IMR-90 (cell line): ENCODE measurements around the gene ANKRD44. TPM values are rescaled to one million over a fixed set of nuclear protein-coding genes. Genes with fewer than 3 reads are reported as not detected.

ENCODE experiments used
- ATAC-seq: fragments of 200-7000 bp; cut with Tn5 transposase; 2 replicates; pipeline ENCODE4 v1.9.1; 2020; ENCODE audit warnings: low read depth, mild to moderate bottlenecking, moderate library complexity
- BruUV-seq: library from RNA; stranded (reverse); fragments of 400-500 nt; replicated peaks from 2 replicates; lab custom pipeline; 2021; lab: Mats Ljungman, UMichigan
- CTCF ChIA-PET: fragments of 300-600 bp; formaldehyde crosslinking; extraction: SDS; loops from one replicate; lab custom pipeline; 2021; ENCODE audit warnings: antibody characterized with exemption; lab: Yijun Ruan, JAX
- POLR2A ChIA-PET: fragments of 300-600 bp; sonication (Branson Sonifier 250); formaldehyde crosslinking; loops from one replicate; lab custom pipeline; 2022; ENCODE audit warnings: antibody characterized with exemption; ENCODE audit not compliant: unreplicated experiment; lab: Charles Lee
- DNase-seq: peaks from one replicate; pipeline ENCODE4 v3.0.0; 2013
- H2AFZ ChIP-seq: replicated peaks from 2 replicates; pipeline ENCODE3; 2013; ENCODE audit warnings: low read length, mild to moderate bottlenecking; ENCODE audit not compliant: poor library complexity
- H2AK5ac ChIP-seq: 2 replicates; pipeline ENCODE4 v1.6.1; 2013; ENCODE audit warnings: low read depth, low read length, inconsistent platforms
- H2AK9ac ChIP-seq: replicated peaks from 2 replicates; pipeline ENCODE3; 2013; ENCODE audit warnings: mild to moderate bottlenecking, low read depth, low read length, moderate library complexity; ENCODE audit not compliant: poor library complexity
- H2BK120ac ChIP-seq: 2 replicates; pipeline ENCODE4 v1.6.1; 2013; ENCODE audit warnings: low read depth, low read length, inconsistent platforms
- H2BK15ac ChIP-seq: 3 replicates; pipeline ENCODE4 v1.6.1; 2013; ENCODE audit warnings: low read depth, low read length, inconsistent platforms
- H2BK20ac ChIP-seq: 2 replicates; pipeline ENCODE4 v1.6.1; 2013; ENCODE audit warnings: low read depth, mild to moderate bottlenecking, inconsistent platforms, low read length, moderate library complexity
- H2BK5ac ChIP-seq: 2 replicates; pipeline ENCODE4 v1.6.1; 2013; ENCODE audit warnings: mild to moderate bottlenecking, low read depth, low read length, inconsistent platforms; ENCODE audit not compliant: poor library complexity, severe bottlenecking
- H3K14ac ChIP-seq: replicated peaks from 2 replicates; pipeline ENCODE4 v1.6.1; 2013; ENCODE audit warnings: low read depth, low read length, inconsistent platforms
- H3K18ac ChIP-seq: 2 replicates; pipeline ENCODE4 v1.6.1; 2013; ENCODE audit warnings: low read depth, low read length, control low read depth
- H3K23ac ChIP-seq: 2 replicates; pipeline ENCODE4 v1.6.1; 2013; ENCODE audit warnings: low read depth, low read length, inconsistent platforms
- H3K27ac ChIP-seq: 2 replicates; pipeline ENCODE4 v1.5.1; 2013; ENCODE audit warnings: mild to moderate bottlenecking, control low read depth, low read length; ENCODE audit not compliant: insufficient read depth
- H3K27me3 ChIP-seq: 2 replicates; pipeline ENCODE4 v1.6.1; 2013; ENCODE audit warnings: low read length; ENCODE audit not compliant: control insufficient read depth, insufficient read depth
- H3K36me3 ChIP-seq: 2 replicates; pipeline ENCODE4 v1.6.1; 2013; ENCODE audit warnings: low read length, mixed read lengths; ENCODE audit not compliant: control insufficient read depth, insufficient read depth
- H3K4ac ChIP-seq: 2 replicates; pipeline ENCODE4 v1.6.1; 2013; ENCODE audit warnings: low read depth, low read length, inconsistent platforms
- H3K4me1 ChIP-seq: 2 replicates; pipeline ENCODE4 v1.6.1; 2013; ENCODE audit warnings: low read length, mixed read lengths; ENCODE audit not compliant: control insufficient read depth, insufficient read depth
- H3K4me2 ChIP-seq: 2 replicates; pipeline ENCODE4 v1.6.1; 2013; ENCODE audit warnings: low read depth, mild to moderate bottlenecking, control low read depth, low read length, moderate library complexity
- H3K4me3 ChIP-seq: 2 replicates; pipeline ENCODE4 v1.5.1; 2013; ENCODE audit warnings: low read depth, mild to moderate bottlenecking, control low read depth, low read length, moderate library complexity; ENCODE audit not compliant: insufficient read depth
- H3K56ac ChIP-seq: 2 replicates; pipeline ENCODE4 v1.6.1; 2013; ENCODE audit warnings: low read length, inconsistent platforms; ENCODE audit not compliant: insufficient read depth; ENCODE audit errors: extremely low read depth
- H3K79me1 ChIP-seq, 2 experiments: 2 replicates each; pipeline ENCODE4 v1.6.1; 2013; ENCODE audit warnings: low read length in 2 of 2, inconsistent platforms in 1 of 2, low read depth in 1 of 2
- H3K9ac ChIP-seq: 2 replicates; pipeline ENCODE4 v1.6.1; 2013; ENCODE audit warnings: low read depth, low read length, control low read depth
- H3K9me1 ChIP-seq: 2 replicates; pipeline ENCODE4 v1.6.1; 2013; ENCODE audit warnings: low read length, inconsistent platforms; ENCODE audit not compliant: insufficient read depth
- H3K9me3 ChIP-seq: 2 replicates; pipeline ENCODE4 v1.6.1; 2013; ENCODE audit warnings: low read length; ENCODE audit not compliant: control insufficient read depth, insufficient read depth
- H4K20me1 ChIP-seq: 2 replicates; pipeline ENCODE4 v1.6.1; 2013; ENCODE audit warnings: low read length, inconsistent platforms; ENCODE audit not compliant: insufficient read depth
- H4K5ac ChIP-seq: 2 replicates; pipeline ENCODE4 v1.6.1; 2013; ENCODE audit warnings: mild to moderate bottlenecking, low read depth, low read length, control low read depth
- H4K8ac ChIP-seq, 2 experiments: 2 replicates each; pipeline ENCODE4 v1.6.1; 2013; ENCODE audit warnings: low read depth in 2 of 2, low read length in 2 of 2, control low read depth in 1 of 2, inconsistent platforms in 1 of 2
- H4K91ac ChIP-seq: 2 replicates; pipeline ENCODE4 v1.6.1; 2013; ENCODE audit warnings: low read depth, low read length, inconsistent platforms; ENCODE audit not compliant: insufficient read depth
- BHLHE40 ChIP-seq: fragments of 150-350 bp; IDR thresholded peaks from 2 replicates; pipeline ENCODE4 v1.6.1; 2016; ENCODE audit warnings: mild to moderate bottlenecking, low read depth, low read length
- CEBPB ChIP-seq: IDR thresholded peaks from 2 replicates; pipeline ENCODE4 v1.6.1; 2012; ENCODE audit warnings: low read depth, low read length, improper control_type of control experiment
- CHD1 ChIP-seq: IDR thresholded peaks from 2 replicates; pipeline ENCODE4 v1.6.1; 2012; ENCODE audit warnings: low read depth, low read length, improper control_type of control experiment
- ELK1 ChIP-seq: fragments of 150-350 bp; IDR thresholded peaks from 2 replicates; pipeline ENCODE4 v1.6.1; 2016; ENCODE audit warnings: low read depth, mild to moderate bottlenecking, low read length, moderate library complexity, borderline replicate concordance
- FOS ChIP-seq: fragments of 150-350 bp; IDR thresholded peaks from 2 replicates; pipeline ENCODE4 v1.6.1; 2016; ENCODE audit warnings: low read depth, low read length
- MAFK ChIP-seq: IDR thresholded peaks from 2 replicates; pipeline ENCODE4 v1.6.1; 2012; ENCODE audit warnings: low read depth, low read length, improper control_type of control experiment
- MAZ ChIP-seq: IDR thresholded peaks from 2 replicates; pipeline ENCODE4 v1.6.1; 2012; ENCODE audit warnings: low read depth, mild to moderate bottlenecking, low read length, improper control_type of control experiment, moderate library complexity, borderline replicate concordance
- MXI1 ChIP-seq: IDR thresholded peaks from 2 replicates; pipeline ENCODE4 v1.6.1; 2012; ENCODE audit warnings: low read depth, mild to moderate bottlenecking, low read length, moderate library complexity, borderline replicate concordance
- NFE2L2 ChIP-seq: fragments of 150-350 bp; IDR thresholded peaks from 2 replicates; pipeline ENCODE4 v1.6.1; 2016; ENCODE audit warnings: low read depth, mild to moderate bottlenecking, low read length
- POLR2A ChIP-seq: IDR thresholded peaks from 2 replicates; pipeline ENCODE4 v1.6.1; 2012; ENCODE audit warnings: mild to moderate bottlenecking, low read depth, low read length
- RAD21 ChIP-seq: IDR thresholded peaks from 2 replicates; pipeline ENCODE4 v1.6.1; 2012; ENCODE audit warnings: low read length, improper control_type of control experiment
- RCOR1 ChIP-seq: IDR thresholded peaks from 2 replicates; pipeline ENCODE4 v1.6.1; 2012; ENCODE audit warnings: mild to moderate bottlenecking, low read length, improper control_type of control experiment; ENCODE audit not compliant: insufficient replicate concordance
- RFX5 ChIP-seq: IDR thresholded peaks from 2 replicates; pipeline ENCODE4 v1.8.0; 2012; ENCODE audit warnings: low read depth, mild to moderate bottlenecking, low read length, moderate library complexity
- SMC3 ChIP-seq: fragments of 150-350 bp; IDR thresholded peaks from 2 replicates; pipeline ENCODE4 v1.6.1; 2016; ENCODE audit warnings: low read depth, mild to moderate bottlenecking, antibody characterized with exemption, low read length, moderate library complexity
- WGBS, 2 experiments: methylation state at CpG; one replicate each; pipeline versions ENCODE4 v1.1.5 to v1.1.7; 2013; ENCODE audit warnings: missing lambda C conversion rate in 2 of 2; ENCODE audit not compliant: insufficient read length in 1 of 2; ENCODE audit errors: extremely low coverage in 2 of 2; 5-methylcytosine and 5-hydroxymethylcytosine counted together
- dilution Hi-C: fragments of 300-500 bp; cut with HindIII; formaldehyde crosslinking; loops from one replicate; pipeline ENCODE4 v1.14.3; 2018; ENCODE audit warnings: low sequenced_read_pairs; ENCODE audit not compliant: unreplicated experiment
- in situ Hi-C: fragments of 300-500 bp; cut with MboI; formaldehyde crosslinking; loops from 3 replicates; pipeline ENCODE4 v1.14.3; 2019; ENCODE audit warnings: low sequenced_read_pairs, inconsistent platforms, mixed read lengths
- intact Hi-C: fragments of 100-400 bp; cut with micrococcal nuclease; formaldehyde crosslinking; loops from 2 replicates; pipeline ENCODE4 v1.10.0; 2022
- polyA plus RNA-seq, 3 experiments: library from polyadenylated mRNA; depleted of rRNA; stranded (reverse); fragments of >200 nt; gene quantifications; 2 replicates each; pipeline ENCODE4 v1.2.3, GENCODE V29; 2012; ENCODE audit warnings: low replicate concordance in 1 of 3
- total RNA-seq: library from RNA; depleted of rRNA; stranded (reverse); fragments of >200 nt; gene quantifications from 2 replicates; pipeline ENCODE4 v1.2.3, GENCODE V29; 2012
- TF ChIP-seq, protein P1 (sequence below): fragments of 150-350 bp; IDR thresholded peaks from 2 replicates; pipeline ENCODE4 v1.6.1; 2017; ENCODE audit warnings: mild to moderate bottlenecking, antibody characterized with exemption, low read length, low read depth
- TF ChIP-seq, protein P2 (sequence below): conservative IDR thresholded peaks from 2 replicates; pipeline ENCODE4 v1.5.1; 2012; ENCODE audit warnings: mild to moderate bottlenecking, low read depth, low read length, improper control_type of control experiment

Gene ANKRD44
- total and polyA plus RNA-seq, 2 of the 4 experiments (the other 2 are of a cell fraction), result 5.2 to 15.6 TPM

DNA sequence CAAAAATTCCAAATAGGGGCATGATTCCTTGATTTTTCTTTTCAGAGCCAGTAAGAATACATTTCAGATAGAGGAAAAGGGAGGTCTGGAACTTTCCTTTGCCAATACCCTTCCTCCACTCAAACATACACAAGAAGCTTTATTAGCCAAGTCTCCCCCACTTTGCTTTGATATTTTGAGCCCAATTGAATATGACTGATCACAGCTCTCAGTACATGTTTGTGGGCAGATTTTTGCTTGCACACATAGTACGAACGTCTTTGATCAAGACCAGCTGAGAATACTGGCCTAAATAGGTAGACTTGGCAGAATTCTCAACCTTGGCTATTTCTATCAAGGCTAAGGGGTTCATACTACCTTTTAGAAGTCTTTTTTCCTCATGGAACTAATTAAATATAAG lies 235.3 kb downstream of the ANKRD44 start:
- H3K4me1 ChIP-seq, result peaks cover 4% of the 10 kb centered on the region
- H3K56ac ChIP-seq, result no peak overlapping the region
- H2AFZ ChIP-seq, result no peak overlapping the region
- H2BK15ac ChIP-seq, result no peak overlapping the region
- no peak overlapping the region for H2BK20ac ChIP-seq
- H3K14ac ChIP-seq, result no peak overlapping the region
- POLR2A ChIA-PET, result no interaction called here
- H3K23ac ChIP-seq, result no peak overlapping the region
- H2AK5ac ChIP-seq, result no peak overlapping the region
- H3K4ac ChIP-seq, result no peak overlapping the region
- H3K18ac ChIP-seq, result no peak overlapping the region
- no peak for TF ChIP-seq FOS
- TF ChIP-seq MAFK, result no peak
- no peak for TF ChIP-seq RFX5
- no peak for TF ChIP-seq CHD1
- TF ChIP-seq RCOR1, result no peak
- no peak for TF ChIP-seq RAD21
- TF ChIP-seq, protein P1, sequence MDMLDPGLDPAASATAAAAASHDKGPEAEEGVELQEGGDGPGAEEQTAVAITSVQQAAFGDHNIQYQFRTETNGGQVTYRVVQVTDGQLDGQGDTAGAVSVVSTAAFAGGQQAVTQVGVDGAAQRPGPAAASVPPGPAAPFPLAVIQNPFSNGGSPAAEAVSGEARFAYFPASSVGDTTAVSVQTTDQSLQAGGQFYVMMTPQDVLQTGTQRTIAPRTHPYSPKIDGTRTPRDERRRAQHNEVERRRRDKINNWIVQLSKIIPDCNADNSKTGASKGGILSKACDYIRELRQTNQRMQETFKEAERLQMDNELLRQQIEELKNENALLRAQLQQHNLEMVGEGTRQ, result no peak
- TF ChIP-seq SMC3, result no peak
- TF ChIP-seq BHLHE40, result no peak
- TF ChIP-seq ELK1, result no peak
- no peak for TF ChIP-seq CEBPB
- no peak for TF ChIP-seq MAZ
- TF ChIP-seq, protein P2, sequence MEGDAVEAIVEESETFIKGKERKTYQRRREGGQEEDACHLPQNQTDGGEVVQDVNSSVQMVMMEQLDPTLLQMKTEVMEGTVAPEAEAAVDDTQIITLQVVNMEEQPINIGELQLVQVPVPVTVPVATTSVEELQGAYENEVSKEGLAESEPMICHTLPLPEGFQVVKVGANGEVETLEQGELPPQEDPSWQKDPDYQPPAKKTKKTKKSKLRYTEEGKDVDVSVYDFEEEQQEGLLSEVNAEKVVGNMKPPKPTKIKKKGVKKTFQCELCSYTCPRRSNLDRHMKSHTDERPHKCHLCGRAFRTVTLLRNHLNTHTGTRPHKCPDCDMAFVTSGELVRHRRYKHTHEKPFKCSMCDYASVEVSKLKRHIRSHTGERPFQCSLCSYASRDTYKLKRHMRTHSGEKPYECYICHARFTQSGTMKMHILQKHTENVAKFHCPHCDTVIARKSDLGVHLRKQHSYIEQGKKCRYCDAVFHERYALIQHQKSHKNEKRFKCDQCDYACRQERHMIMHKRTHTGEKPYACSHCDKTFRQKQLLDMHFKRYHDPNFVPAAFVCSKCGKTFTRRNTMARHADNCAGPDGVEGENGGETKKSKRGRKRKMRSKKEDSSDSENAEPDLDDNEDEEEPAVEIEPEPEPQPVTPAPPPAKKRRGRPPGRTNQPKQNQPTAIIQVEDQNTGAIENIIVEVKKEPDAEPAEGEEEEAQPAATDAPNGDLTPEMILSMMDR, result no peak
- TF ChIP-seq NFE2L2, result no peak
- no peak for TF ChIP-seq POLR2A
- no peak for TF ChIP-seq MXI1
- dilution Hi-C loops (no loop called here), intact Hi-C loops (no loop called here), in situ Hi-C loops (no loop called here)
- no peaks in the 10 kb centered on the region for H3K79me1 ChIP-seq
- H2AK9ac ChIP-seq, result no peak overlapping the region
- H3K27ac ChIP-seq, result no peak overlapping the region
- H3K9me3 ChIP-seq, result no peaks in the 10 kb centered on the region
- ATAC-seq, result no peak
- H4K8ac ChIP-seq, result no peak overlapping the region
- no peak overlapping the region for H3K4me3 ChIP-seq
- BruUV-seq, result no TSS peak
- H3K4me2 ChIP-seq, result no peak overlapping the region
- CTCF ChIA-PET, result interaction anchor here (0.7 to 2.3 kb wide), 5 partner anchors 12 to 308 kb away, joined by 3 to 11 read pairs (median 3); no protein-coding TSS in a partner anchor
- no peaks in the 10 kb centered on the region for H3K27me3 ChIP-seq
- no CpG with 5 or more reads among the region's 2 CpGs for WGBS, 2 experiments
- H4K91ac ChIP-seq, result no peak overlapping the region
- H3K9ac ChIP-seq, result no peak overlapping the region
- H2BK120ac ChIP-seq, result no peak overlapping the region
- peaks cover 5% of the 10 kb centered on the region for H3K9me1 ChIP-seq
- H4K5ac ChIP-seq, result no peak overlapping the region
- no peak overlapping the region for H2BK5ac ChIP-seq
- H3K36me3 ChIP-seq, result no peaks in the 10 kb centered on the region
- H4K20me1 ChIP-seq, result no peaks in the 10 kb centered on the region
- no peak for DNase-seq
